Stimulated activated CD4-positive, alpha-beta T cell treated with anti-CD3 and anti-CD28 coated beads, Interleukin-15, amount 100 ng/mL, for 24 hours (primary cell): ENCODE measurements around the gene ABCG1.

Experiments
- DNase-seq: peaks from one replicate; pipeline ENCODE4 v3.0.0-alpha.2; 2020

The ABCG1 gene

DNA sequence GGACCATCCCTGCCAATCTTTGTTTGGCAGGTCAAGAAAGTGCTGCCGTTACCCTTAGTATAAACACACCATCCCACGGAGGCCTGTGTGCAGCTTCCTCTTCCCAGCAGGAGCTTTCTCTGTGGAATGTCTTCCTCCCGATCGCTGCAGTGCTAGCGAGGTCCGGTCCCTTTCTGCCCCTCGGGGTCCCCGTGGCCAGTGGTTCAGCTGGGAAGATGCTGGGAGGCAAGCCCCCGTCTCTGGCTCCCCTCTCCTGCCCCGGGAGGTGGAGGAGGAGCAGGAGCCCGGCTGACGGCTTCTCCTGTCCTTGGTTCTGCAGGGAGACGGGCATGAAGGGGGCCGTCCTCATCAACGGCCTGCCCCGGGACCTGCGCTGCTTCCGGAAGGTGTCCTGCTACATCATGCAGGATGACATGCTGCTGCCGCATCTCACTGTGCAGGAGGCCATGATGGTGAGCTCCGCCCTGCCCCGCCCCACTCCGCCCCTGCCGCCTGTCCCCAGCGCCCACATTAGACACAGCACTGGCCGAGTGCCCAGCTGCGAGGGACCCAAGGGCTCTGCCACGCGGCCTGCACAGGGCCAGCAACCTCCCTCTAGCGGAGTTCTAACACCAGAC is 54.2 kb downstream of the ABCG1 start:
- DNase-seq = no peak

DNA sequence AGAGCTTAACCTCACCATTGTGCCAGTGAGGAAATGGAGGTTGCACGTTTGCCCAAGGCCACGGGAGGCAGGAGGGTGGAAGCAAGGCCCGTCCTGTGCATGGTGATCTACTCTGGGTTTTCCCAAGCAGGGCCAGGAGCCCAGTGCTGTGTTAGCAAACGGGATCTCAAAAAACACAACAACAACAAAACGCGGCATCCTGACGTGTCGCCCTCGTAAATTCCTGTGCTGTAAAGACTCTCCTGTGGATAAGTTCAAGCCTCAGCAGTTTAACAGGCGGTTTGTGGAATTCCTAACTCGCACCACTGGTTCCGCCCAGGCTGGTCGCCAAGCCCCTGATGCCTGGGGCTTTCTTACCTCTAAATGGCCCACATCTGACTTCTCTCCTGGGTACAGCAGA is 57.1 kb downstream of the ABCG1 start:
- no peak for DNase-seq

- DNase-seq = no peak
Measured at GRCh38 chr21:42276526-42277154, 57.7 kb downstream of the ABCG1 start.

DNA sequence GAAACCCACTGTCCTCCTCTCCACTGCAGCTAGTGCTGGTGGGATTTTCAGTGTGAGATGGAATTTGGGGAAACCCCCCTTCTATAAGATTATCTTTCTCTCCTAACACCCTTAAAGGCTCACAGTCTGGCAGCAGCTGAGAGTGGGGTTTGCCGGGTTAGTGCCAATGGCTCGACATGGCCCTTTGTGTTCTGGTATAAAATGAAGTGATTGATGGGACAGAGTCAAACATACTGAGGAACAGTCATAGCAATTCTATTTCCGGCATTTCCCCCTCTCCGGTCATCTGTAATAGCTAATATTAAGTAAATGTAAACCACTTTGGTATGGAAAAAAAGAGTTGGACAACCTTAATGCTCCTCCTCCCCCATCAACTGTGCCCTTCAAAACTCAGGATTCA is 58.7 kb downstream of the ABCG1 start:
- no peak for DNase-seq

DNA sequence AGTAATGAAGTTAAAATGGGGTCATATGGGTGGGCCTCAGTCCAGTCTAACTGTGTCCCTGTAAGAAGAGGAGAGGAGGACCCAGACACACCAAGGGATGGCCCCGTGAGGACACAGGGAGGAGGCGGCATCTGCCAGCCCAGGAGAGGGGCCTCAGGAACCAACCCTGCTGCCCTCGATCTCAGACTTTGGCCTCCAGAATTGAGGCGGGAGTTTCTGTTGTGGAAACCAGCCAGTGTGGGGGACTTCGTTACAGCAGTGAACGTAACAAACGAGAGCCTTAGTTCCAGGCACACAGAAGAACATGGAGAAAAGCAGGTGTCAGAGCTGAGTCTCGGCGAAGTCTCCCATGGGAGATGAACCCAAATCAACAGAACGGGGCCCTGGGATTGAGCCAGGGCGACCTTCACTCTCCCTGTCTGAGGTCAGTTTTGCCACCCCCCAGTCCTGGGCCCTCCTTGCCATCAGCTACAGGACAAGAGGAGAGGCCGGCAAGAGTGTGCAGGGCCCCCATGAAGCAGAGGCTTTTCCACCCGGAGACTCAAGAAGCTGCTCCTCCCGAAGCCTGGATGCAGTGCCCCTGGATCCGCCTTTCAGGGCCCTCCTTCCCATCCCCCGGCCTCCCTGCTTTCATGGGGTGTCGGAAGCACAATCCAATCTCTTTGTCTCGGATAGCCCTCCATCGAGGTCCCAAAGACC is 59.7 kb downstream of the ABCG1 start:
- no peak for DNase-seq

DNA sequence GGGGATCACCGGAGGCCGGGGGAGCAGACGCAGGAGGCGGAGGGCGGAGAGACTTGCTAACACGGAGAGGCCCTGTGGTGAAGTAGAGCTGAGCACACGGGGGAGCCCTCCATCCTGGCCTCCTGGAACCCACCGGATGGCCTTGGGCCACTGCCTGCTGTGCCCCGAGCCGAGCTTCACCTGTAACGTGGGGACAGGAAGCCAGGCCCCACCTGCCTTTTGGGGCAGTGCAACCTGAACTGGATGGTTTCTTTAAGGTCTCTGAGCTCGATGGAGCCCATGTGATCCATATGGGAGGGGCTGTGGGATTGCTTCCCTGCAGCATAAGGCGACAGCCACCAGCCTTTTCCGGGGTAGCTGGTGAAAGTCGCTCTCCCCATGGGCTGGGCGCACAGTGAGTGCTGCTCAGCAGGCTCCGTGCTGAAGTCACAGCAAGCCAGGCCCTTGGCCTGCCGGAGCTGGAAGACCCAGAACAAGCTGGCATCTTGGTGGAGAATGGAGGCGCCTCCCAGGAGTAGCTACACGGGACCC is 60.5 kb downstream of the ABCG1 start:
- no peak for DNase-seq

DNA sequence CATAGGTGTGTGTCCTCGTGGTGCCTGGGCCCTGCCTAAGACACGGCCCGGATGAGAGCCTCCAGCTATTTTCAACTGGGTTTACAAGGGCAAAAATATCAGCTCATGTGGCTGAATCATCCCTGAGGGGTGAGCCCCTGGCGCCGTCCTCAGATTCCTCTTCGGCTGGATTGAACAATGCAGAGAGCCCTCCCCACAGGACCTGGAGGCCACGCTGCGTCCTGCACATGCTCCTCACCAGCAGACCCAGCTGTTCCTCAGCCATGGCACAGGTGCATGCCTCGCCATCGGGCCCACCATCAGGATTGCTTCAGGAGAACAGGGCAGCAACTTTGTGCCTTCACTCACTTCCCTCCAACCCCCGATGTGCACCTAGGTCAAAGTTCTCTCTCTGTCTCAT is 60.9 kb downstream of the ABCG1 start:
- no peak for DNase-seq

DNA sequence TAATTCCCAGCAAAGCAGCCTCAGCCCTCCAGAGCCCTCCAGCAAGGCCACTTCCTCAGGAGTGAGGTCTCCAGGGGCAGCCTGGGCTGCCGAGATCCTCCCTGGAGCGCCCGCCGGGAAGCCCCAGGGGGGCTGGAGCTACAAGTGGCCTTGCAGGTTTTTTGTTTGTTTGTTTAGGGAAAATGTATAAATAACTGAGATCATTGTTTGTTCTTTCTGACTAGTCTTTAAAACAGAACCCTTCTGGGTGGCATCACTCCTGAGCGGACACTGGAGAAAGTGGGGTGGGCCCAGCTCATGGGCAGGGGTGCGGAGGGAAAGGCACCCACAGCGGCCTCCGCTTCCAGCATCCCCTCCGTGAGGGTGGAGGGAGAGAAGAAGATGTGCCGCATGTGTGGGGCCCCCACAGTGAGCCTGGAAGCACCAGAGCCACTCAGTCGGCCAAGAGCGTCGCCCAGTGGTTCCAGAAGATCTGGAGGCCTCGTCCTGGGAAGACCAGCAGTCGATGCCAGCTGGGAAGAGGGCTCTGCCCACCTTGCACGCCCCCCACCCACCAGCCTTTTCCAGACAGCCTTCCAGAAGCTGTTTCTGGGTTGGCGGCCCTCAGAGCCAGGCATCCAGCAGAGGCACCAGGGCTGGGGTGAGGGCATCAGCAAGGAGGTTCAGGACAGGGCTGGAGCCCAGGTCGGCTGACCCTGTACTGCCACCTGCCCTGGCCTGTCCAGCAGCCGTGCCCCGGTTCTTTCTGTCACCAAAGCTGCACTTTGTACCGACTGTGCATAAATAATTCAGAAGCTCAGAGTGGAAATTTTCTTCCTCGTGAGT is 61.6 kb downstream of the ABCG1 start:
- DNase-seq = no peak

GRCh38 chr21:42281181-42281680 is 62.3 kb downstream of the ABCG1 start:
- DNase-seq = no peak

DNA sequence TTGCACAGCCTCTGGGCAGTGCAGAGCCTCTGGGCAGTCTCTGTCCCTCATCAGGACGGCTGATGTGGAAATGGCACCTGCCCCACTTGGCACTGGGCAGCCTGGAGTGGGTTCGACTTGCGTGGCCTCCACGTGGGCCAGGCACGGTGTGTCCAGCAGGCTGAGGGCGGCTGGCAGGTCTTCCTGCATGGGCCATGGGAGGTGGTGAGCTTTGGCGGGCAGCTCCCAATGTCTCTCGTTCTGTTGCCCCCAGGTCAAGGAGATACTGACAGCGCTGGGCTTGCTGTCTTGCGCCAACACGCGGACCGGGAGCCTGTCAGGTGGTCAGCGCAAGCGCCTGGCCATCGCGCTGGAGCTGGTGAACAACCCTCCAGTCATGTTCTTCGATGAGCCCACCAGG is 63.1 kb downstream of the ABCG1 start:
- no peak for DNase-seq

- no peak for DNase-seq
Measured at GRCh38 chr21:42282715-42283114, 63.8 kb downstream of the ABCG1 start.

- no peak for DNase-seq
Measured at GRCh38 chr21:42285569-42286245, 66.8 kb downstream of the ABCG1 start.

DNA sequence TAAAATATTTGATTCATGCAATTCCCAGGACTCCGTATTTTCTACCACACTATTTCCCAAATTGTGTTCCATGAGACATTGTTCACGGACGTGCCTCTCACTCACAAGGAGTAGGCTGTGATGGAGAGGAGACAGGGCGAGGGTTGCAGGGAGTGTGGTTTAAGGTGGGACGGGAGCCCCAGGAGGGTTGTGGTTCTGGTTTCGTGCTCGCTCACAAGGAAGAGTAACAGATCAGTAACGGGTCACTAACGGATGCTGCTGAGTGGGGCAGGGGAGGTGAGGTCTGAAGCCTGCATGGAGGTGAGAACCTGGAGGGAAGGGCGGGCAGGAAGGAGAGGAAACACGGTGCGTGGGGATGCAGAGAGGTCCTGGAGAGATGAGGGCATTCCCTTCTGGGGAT is 67.5 kb downstream of the ABCG1 start:
- no peak for DNase-seq

DNA sequence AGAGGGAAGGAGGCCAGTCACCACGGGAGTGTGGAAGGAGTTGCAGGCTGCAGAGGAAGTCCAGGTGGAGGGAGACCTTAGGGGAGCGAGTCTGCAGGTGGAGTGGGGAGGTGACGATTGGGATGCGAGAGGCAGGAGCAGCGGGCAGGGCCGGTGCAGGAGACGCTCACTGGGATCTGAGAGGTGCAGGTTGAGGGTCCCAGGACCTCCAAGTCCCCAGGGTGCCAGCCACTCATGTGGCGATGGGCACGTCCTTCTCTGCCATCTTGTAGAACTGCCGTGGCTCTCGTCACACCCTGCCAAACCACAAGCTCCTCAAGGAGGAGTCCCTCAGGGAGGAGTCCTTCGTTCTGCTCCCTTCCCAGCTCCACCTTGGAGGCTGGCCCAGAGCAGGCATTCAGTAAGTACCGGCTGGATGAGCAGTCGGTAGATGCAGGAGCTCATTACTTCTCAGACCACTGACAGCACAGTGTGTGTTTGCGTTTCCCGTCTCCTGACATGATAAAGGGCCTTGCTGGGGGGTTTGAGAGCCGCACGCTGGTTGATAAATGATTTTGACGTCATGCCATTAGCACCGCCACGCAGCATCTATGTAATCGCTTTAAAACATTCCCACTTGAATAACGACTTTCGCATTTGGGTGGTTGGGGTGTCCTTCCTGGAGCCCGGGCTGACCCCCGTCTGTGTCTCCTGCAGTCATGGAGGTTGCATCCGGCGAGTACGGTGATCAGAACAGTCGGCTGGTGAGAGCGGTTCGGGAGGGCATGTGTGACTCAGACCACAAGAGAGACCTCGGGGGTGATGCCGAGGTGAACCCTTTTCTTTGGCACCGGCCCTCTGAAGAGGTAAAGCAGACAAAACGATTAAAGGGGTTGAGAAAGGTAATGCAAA is 68.5 kb downstream of the ABCG1 start:
- no peak for DNase-seq

DNA sequence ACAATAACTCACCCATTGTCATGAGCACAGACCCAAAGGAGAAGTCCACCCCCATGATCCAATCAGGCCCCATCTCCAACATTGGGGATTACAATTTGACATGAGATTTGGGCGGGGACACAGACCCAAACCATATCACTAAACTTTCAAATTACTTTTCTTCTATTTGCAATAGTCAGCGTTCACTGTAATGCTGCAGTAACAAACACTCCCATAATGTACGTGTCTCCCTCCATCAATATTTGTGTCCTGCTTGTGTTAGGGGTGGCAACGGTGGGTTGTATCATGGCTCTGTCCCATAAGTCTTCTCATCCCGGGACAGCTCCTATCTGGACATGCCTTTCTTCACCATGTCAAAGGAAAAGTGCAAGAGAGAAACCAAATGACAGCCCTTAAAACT is 70.0 kb downstream of the ABCG1 start:
- no peak for DNase-seq

DNA sequence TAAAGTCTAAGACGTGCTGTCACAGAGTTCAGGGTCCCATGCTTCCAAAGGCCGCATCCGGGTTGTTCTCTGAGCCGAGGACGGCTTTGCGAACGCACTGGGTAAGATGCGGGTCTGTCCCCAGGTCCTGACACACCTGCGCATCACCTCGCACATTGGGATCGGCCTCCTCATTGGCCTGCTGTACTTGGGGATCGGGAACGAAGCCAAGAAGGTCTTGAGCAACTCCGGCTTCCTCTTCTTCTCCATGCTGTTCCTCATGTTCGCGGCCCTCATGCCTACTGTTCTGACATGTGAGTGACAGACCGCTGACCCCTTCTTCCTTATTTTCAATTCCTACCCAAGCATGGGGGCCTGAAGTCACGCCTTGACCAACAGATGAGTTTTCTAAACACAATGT is 71.0 kb downstream of the ABCG1 start:
- no peak for DNase-seq

GRCh38 chr21:42290505-42290904 is 71.6 kb downstream of the ABCG1 start:
- no peak for DNase-seq

GRCh38 chr21:42291003-42291750 is 72.2 kb downstream of the ABCG1 start:
- no peak for DNase-seq

- no peak for DNase-seq
Measured at GRCh38 chr21:42291751-42292562, 73.0 kb downstream of the ABCG1 start.
